ENCODE measurements around the gene STX18. TPM values are rescaled to one million over a fixed set of nuclear protein-coding genes. Genes with fewer than 3 reads are reported as not detected.
A peak's percentile ranks its signal among the peaks of the same experiment; 100 is the strongest.
"Not testable (repeated sequence)": the region's sequence is repeated elsewhere in the genome, so short reads cannot be mapped to it uniquely, and the experiment has no call there.

Gene STX18
- polyA plus RNA-seq, 1 donor from 2014 or later = 28.3 TPM

DNA sequence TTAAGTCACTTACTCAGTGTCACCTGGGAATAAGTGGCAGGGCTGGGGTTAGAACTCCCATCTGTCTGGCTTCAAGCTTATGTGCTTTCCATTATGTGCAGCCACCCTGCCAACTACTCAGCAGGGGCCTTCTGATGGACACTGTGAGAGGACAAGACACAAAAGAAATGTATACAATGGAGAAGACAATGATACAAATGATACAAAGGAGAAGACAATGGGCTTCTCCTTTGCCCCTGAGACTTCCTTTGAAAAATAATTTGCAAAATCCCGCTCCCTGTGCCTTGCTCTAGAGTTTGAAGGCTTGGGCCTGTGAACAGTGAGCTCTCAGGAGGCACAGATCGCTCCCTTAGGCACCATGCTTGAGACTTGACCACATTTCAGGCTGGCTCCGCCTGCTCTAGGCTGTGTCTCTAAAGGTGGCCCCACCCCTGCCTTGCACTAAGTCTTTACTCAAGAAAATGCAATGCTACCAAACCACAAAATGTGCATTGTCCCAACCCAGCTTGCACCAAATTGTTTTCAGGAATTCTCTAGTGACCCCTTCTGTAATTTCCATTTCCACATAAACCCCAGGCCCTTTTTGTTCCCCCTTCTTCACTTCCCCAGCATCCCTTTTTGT is 27.1 kb upstream of the STX18 start:
- peaks cover 9% of the 10 kb centered on the region for H3K36me3 Mint-ChIP-seq
- peaks cover 2 to 5% (median 3%) of the 10 kb centered on the region in 3 donors for H3K4me1 Mint-ChIP-seq
- H3K27me3 Mint-ChIP-seq = no peaks in the 10 kb centered on the region
- no peak overlapping the region for H3K4me3 Mint-ChIP-seq
- H3K27ac Mint-ChIP-seq = no peak overlapping the region
- H3K9me3 Mint-ChIP-seq = peaks cover 0 to 6% (median 0%) of the 10 kb centered on the region in 3 donors

DNA sequence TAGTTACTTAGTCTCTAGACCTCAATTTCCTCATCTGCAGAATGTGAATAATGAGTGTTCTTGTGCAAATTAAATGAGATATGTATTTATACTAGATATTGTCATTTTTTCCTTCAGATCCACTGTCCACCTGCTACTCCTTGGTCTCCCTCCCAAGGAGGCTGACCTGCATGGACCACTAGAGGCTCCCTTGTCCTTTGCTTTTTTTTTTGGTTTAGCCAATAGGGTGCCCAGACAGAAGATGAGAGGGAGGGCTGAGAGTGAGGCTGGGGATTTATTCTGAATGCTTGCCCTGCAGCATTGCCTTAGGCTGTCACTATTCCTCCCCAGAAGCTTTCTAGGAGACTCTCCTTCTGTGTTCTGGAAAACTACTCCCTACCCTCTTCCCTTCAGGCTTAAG is 24.5 kb upstream of the STX18 start:
- H3K4me3 Mint-ChIP-seq, H3K4me1 Mint-ChIP-seq, H3K27ac Mint-ChIP-seq, H3K27me3 Mint-ChIP-seq, H3K36me3 Mint-ChIP-seq, H3K9me3 Mint-ChIP-seq: not testable (repeated sequence)

GRCh38 chr4:4564522-4564921 is 22.7 kb upstream of the STX18 start:
- peaks cover 7% of the 10 kb centered on the region for H3K36me3 Mint-ChIP-seq
- peaks cover 0 to 2% (median 0%) of the 10 kb centered on the region in 3 donors for H3K9me3 Mint-ChIP-seq
- H3K27me3 Mint-ChIP-seq = no peaks in the 10 kb centered on the region

DNA sequence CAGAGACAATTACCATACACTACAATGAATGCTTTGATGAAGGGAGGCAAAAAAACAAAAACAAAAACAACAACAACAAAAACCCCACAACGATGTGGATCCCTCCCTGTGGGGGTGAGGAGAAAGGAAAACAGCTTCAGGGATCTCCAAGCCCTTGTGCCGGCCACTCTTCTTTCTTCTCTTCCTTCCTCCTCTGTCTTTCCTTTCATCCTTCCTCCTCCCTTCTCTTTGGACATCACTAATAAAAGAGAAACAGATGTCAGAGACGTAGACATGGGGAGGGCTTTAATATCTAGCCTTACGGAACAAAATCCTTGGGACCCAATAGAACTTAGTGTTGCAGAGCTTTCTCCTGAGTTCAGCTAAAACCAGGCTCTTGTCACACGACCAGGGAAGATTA is 18.8 kb upstream of the STX18 start:
- Mint-ChIP-seq H3K4me3 (no peak overlapping the region), H3K36me3 (peaks cover 10% of the 10 kb centered on the region), H3K4me1 (peaks cover 0 to 6% (median 0%) of the 10 kb centered on the region in 3 donors), H3K27ac (no peak overlapping the region), H3K27me3 (no peaks in the 10 kb centered on the region), H3K9me3 (no peaks in the 10 kb centered on the region)

More at GRCh38 chr4:4564522-4564921, 22.7 kb upstream of the STX18 start:
- Mint-ChIP-seq H3K4me3 (no peak overlapping the region), H3K27ac (no peak overlapping the region), H3K4me1 (peaks cover 0 to 4% (median 0%) of the 10 kb centered on the region in 3 donors)

DNA sequence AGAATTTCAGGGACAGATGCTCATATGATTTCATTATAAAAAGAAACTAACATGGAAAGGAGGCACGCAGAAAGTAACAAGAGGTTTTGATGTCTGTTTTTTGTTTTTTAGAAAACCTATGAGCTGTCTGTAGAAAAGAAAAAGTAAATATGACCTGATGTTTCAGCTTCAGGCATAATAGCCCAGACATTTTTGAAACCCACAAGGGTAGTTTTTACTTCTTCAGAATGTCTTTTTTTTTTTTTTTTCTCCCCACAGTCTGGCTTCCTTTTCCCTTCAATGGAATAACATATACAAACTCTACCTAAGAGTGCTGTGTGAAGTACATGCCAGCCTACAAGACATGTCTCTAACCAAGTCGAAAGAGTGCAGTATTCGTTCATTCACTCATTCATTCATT is 18.3 kb upstream of the STX18 start:
- Mint-ChIP-seq H3K27ac (no peak overlapping the region), H3K27me3 (no peaks in the 10 kb centered on the region), H3K4me3 (no peak overlapping the region), H3K4me1 (peaks cover 0 to 6% (median 0%) of the 10 kb centered on the region in 3 donors), H3K36me3 (peaks cover 10% of the 10 kb centered on the region), H3K9me3 (no peaks in the 10 kb centered on the region)

DNA sequence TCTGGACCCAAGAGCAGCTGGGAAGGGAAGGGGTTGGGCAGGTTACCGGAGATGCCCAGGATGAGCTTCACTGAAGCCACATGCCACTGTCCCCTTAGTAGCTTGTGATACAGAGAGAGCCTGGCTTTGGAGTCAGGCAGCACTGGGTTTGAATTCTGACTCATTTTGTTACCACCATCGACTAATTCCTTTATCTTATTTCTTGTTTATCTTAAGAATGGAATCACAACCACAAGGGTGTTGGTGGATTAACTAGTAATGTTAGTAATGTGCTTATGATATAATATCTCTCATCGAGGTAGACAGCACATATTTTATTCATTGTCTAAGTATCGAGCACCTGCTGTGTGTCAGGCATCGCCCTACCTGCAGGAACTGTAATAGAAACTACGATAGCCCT is 17.7 kb upstream of the STX18 start:
- Mint-ChIP-seq H3K4me3 (no peak overlapping the region), H3K27me3 (no peaks in the 10 kb centered on the region), H3K36me3 (peaks cover 7% of the 10 kb centered on the region), H3K27ac (no peak overlapping the region), H3K9me3 (no peaks in the 10 kb centered on the region), H3K4me1 (peaks cover 0 to 2% (median 0%) of the 10 kb centered on the region in 3 donors)

DNA sequence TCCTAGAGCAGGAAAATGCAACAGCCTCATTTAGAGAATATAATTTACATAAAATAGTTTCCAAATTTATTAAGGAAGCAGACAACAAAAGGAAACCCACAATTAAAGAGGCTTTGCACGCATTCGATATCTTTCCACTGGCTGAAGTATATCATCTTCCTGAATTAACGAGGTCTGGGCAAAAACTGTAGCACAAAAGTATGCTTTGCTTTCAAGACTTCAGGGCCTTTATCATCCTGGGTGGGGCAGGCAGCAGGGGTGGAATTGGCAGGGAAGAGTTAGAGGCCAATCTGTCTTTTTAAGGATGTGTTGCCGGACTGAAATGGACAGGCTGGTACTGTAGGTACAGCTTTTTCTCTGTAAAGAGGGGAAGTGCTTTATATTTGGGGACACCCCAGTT is 17.0 kb upstream of the STX18 start:
- no peak overlapping the region for H3K4me3 Mint-ChIP-seq
- no peaks in the 10 kb centered on the region for H3K27me3 Mint-ChIP-seq
- H3K4me1 Mint-ChIP-seq = peaks cover 0 to 2% (median 0%) of the 10 kb centered on the region in 3 donors
- no peaks in the 10 kb centered on the region for H3K9me3 Mint-ChIP-seq
- H3K27ac Mint-ChIP-seq = no peak overlapping the region
- peaks cover 7% of the 10 kb centered on the region for H3K36me3 Mint-ChIP-seq

DNA sequence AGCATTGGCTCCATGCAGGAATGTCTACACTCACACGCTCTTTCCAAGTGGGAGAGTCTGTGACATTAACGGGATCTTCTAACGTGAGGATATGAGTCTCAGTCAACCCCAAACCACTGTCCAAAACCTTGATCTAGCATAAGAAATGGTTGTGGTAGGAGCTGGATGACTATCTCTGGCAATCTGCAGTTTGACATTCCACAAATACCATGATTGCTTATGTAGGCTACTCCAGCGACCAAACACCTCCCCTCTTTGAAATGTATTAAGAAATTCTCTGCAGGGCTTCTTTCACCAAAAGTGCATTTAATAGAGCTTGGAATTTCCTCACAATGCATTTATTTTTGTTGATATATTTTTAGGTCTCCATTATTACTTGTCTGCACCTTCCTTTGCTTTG is 14.1 kb upstream of the STX18 start:
- Mint-ChIP-seq H3K4me1 (peaks cover 0 to 2% (median 0%) of the 10 kb centered on the region in 3 donors), H3K27me3 (no peaks in the 10 kb centered on the region), H3K9me3 (no peaks in the 10 kb centered on the region), H3K27ac (no peak overlapping the region), H3K36me3 (peaks cover 16% of the 10 kb centered on the region), H3K4me3 (no peak overlapping the region)

DNA sequence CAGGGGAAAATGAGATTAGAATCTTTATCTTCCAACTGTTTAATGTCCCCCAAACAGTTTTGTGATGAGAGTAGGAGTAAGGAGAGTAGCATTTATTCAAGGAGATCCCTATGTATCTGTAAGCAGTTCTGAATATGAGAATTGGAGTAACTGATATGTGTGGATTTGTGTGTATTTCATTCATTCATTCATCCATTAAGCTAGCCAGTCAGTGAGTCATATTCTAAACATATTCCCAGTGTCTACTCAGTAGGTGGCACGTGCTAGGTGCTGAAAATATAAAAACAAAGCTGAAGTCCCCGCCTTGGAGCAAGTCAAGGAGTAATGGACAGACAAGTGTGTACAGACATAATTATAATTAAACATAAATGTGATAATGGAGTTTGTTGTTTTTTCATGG is 12.4 kb upstream of the STX18 start:
- Mint-ChIP-seq H3K27ac (no peak overlapping the region), H3K9me3 (peaks cover 0 to 2% (median 0%) of the 10 kb centered on the region in 3 donors), H3K36me3 (peaks cover 24% of the 10 kb centered on the region), H3K27me3 (no peaks in the 10 kb centered on the region), H3K4me3 (no peak overlapping the region), H3K4me1 (peaks cover 0 to 2% (median 2%) of the 10 kb centered on the region in 3 donors)

- not testable (repeated sequence) for H3K27me3 Mint-ChIP-seq, H3K4me1 Mint-ChIP-seq, H3K27ac Mint-ChIP-seq, H3K4me3 Mint-ChIP-seq, H3K9me3 Mint-ChIP-seq
- peaks cover 30% of the 10 kb centered on the region for H3K36me3 Mint-ChIP-seq
These were observed 10.2 kb upstream of the STX18 start for GRCh38 chr4:4552042-4552441.

DNA sequence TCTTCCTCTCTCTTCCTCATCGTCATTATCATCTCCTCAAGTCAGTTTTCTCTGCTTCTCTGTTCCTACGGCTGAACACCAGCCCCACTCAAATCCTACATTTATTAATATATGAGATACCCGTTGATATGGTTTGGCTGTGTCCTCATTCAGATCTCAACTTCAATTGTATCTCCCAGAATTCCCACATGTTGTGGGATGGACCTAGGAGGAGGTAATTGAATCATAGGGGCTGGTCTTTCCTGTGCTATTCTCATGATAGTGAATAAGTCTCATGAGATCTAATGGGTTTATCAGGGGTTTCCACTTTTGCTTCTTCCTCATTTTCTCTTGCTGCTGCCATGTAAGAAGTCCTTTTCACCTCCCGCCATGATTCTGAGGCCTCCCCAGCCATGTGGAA is 8.3 kb upstream of the STX18 start:
- peaks cover 23% of the 10 kb centered on the region for H3K36me3 Mint-ChIP-seq
- H3K27me3 Mint-ChIP-seq, H3K9me3 Mint-ChIP-seq, H3K4me3 Mint-ChIP-seq, H3K4me1 Mint-ChIP-seq: not testable (repeated sequence)
- H3K27ac Mint-ChIP-seq = peak overlapping the region in 1 of 3 donors; percentile 3

GRCh38 chr4:4549534-4549933 is 7.7 kb upstream of the STX18 start:
- no peaks in the 10 kb centered on the region for H3K27me3 Mint-ChIP-seq
- H3K27ac Mint-ChIP-seq = no peak overlapping the region
- H3K4me1 Mint-ChIP-seq = peaks cover 0 to 8% (median 0%) of the 10 kb centered on the region in 3 donors
- peaks cover 0 to 2% (median 0%) of the 10 kb centered on the region in 3 donors for H3K9me3 Mint-ChIP-seq
- H3K4me3 Mint-ChIP-seq = no peak overlapping the region
- peaks cover 23% of the 10 kb centered on the region for H3K36me3 Mint-ChIP-seq

DNA sequence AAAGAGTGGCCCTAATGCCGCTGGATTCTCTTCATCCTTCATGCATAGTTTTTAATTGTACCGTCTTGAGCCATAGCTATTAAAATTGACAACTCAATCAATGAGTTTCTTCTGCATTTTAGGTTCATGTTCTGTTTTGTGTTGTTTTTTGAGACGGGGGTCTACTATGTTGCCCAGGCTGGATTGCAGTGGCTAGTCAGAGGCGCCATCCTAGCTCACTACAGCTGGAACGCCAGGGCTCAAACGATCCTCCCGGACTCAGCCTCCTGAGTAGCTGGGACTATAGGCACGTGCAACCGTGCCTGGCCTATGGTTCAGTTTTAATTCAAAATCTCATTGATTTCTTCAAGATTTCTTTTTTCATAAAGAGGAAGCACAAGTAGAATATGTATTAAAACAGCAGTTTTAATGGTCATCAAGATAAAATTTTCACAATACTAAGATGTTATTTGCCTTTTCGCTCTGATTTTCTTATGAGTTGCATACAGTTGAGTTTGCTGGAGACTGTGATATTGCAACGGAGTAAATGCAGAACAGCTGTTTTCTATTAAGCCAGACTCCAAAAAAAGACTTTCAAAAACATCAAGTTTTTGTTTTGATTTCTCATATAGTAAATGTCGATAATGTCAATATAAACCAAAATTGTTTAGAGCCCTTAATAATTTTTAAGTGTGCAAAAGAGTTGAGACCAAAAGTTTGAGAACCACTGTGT is 1.1 kb upstream of the STX18 start:
- no peaks in the 10 kb centered on the region for H3K9me3 Mint-ChIP-seq
- H3K36me3 Mint-ChIP-seq = peaks cover 3% of the 10 kb centered on the region
- H3K4me1 Mint-ChIP-seq = peaks cover 22 to 42% (median 36%) of the 10 kb centered on the region in 3 donors
- H3K27ac Mint-ChIP-seq = peak overlapping the region; percentile 93 to 97 (median 94)
- H3K4me3 Mint-ChIP-seq = peak overlapping the region; percentile 97 to 99 (median 98)
- H3K27me3 Mint-ChIP-seq = no peaks in the 10 kb centered on the region

DNA sequence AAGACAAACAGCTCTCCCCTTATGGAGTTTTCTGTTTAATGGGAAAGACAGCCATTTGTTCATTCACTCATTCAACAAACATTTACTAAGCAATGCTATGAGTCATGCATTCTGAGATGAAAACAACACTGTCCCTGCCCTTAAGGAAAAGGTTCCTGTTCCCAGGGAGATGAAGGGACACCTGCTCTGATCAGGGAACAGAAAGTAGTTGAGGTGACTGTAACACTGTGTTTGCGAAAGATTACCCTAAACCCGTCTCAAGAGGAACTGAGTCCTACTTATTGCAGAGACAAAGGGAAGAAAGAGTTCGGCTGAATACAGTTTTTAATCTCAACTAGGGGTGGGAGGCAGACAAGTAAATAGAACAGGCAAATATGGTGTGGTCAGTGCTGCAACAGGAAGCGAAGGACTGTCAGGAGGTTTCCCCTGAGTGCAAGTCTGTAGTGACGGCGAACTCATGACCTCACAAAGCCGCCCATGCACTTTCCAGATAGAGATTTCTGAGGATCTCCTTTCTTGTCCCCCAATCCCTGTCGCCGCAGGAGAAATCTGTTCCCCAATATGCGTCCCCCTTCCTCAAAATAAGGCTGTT is 712 bp downstream of the STX18 start:
- Mint-ChIP-seq H3K9me3 (no peaks in the 10 kb centered on the region), H3K4me1 (peaks cover 26 to 42% (median 41%) of the 10 kb centered on the region in 3 donors), H3K36me3 (no peaks in the 10 kb centered on the region), H3K4me3 (peak overlapping the region; percentile 97 to 99 (median 98)), H3K27me3 (no peaks in the 10 kb centered on the region), H3K27ac (peak overlapping the region; percentile 93 to 97 (median 94))

GRCh38 chr4:4539481-4539880 is 2.4 kb downstream of the STX18 start:
- peaks cover 29 to 53% (median 38%) of the 10 kb centered on the region in 3 donors for H3K4me1 Mint-ChIP-seq
- H3K4me3 Mint-ChIP-seq = peak overlapping the region in 2 of 4 donors; percentile 66 to 99
- H3K9me3 Mint-ChIP-seq = no peaks in the 10 kb centered on the region
- no peaks in the 10 kb centered on the region for H3K27me3 Mint-ChIP-seq
- no peak overlapping the region for H3K27ac Mint-ChIP-seq
- peaks cover 3% of the 10 kb centered on the region for H3K36me3 Mint-ChIP-seq
